GM12878 (cell line): ENCODE data around the gene EGR1. TPM values are rescaled to one million over a fixed set of nuclear protein-coding genes. Genes with fewer than 3 reads are reported as not detected.

Source experiments
- ATAC-seq: fragments of 200-7000 bp; cut with Tn5 transposase; 3 replicates; pipeline ENCODE4 v1.9.1; 2020; ENCODE audit warnings: mild to moderate bottlenecking, moderate library complexity
- BruUV-seq: library from RNA; stranded (reverse); fragments of 400-500 nt; replicated peaks from 2 replicates; lab custom pipeline; 2021; lab: Mats Ljungman, UMichigan
- CTCF ChIA-PET: fragments of 300-600 bp; sonication (Branson Sonifier 250); formaldehyde crosslinking; extraction: SDS; loops from one replicate; lab custom pipeline; 2021; ENCODE audit warnings: inconsistent platforms; lab: Yijun Ruan, JAX
- POLR2A ChIA-PET: fragments of 350-600 bp; formaldehyde crosslinking; extraction: SDS; loops from one replicate; lab custom pipeline; 2021; ENCODE audit warnings: inconsistent platforms; lab: Charles Lee
- RAD21 ChIA-PET: fragments of 300-600 bp; sonication (Branson Sonifier 250); formaldehyde crosslinking; loops from one replicate; lab custom pipeline; 2023; ENCODE audit warnings: antibody characterized with exemption; ENCODE audit not compliant: unreplicated experiment; lab: Charles Lee
- SMC1A ChIA-PET: fragments of 300-600 bp; sonication (Branson Sonifier 250); formaldehyde crosslinking; loops from one replicate; lab custom pipeline; 2023; ENCODE audit not compliant: unreplicated experiment, uncharacterized antibody; lab: Charles Lee
- DNase-seq: peaks from one replicate; pipeline ENCODE4 v3.0.0-alpha.2; 2011; ENCODE audit warnings: low read depth, low spot score
- FAIRE-seq: peaks from 3 replicates; lab custom pipeline; 2011; peaks lifted over from hg19 to GRCh38; lab: Jason Lieb, UNC
- H2AFZ ChIP-seq: 2 replicates; pipeline ENCODE4 v1.6.0; 2011; ENCODE audit warnings: low read depth, low read length, control low read depth; ENCODE audit not compliant: control insufficient read depth
- H3K27ac ChIP-seq: 2 replicates; pipeline ENCODE4 v1.5.1; 2011; ENCODE audit warnings: control low read depth; ENCODE audit not compliant: control insufficient read depth, insufficient read depth
- H3K27me3 ChIP-seq, 2 experiments: replicated peaks in 1 of 2; 2 replicates each; pipeline versions ENCODE4 v1.6.0 to v1.6.1; 2011; ENCODE audit warnings: low read length in 1 of 2; ENCODE audit not compliant: control insufficient read depth in 2 of 2, insufficient read depth in 2 of 2
- H3K36me3 ChIP-seq, 2 experiments: 2 replicates each; pipeline ENCODE4 v1.5.1; 2011; ENCODE audit warnings: low read length in 1 of 2; ENCODE audit not compliant: control insufficient read depth in 2 of 2, insufficient read depth in 2 of 2
- H3K4me1 ChIP-seq: 2 replicates; pipeline ENCODE4 v1.6.1; 2011; ENCODE audit warnings: mild to moderate bottlenecking, low read length, moderate library complexity, mixed read lengths; ENCODE audit not compliant: control insufficient read depth, insufficient read depth
- H3K4me2 ChIP-seq: 2 replicates; pipeline ENCODE4 v1.6.0; 2011; ENCODE audit warnings: control low read depth; ENCODE audit not compliant: control insufficient read depth, insufficient read depth
- H3K4me3 ChIP-seq: fragments of 200-600 bp; sonication (generic); 2 replicates; pipeline ENCODE4 v1.5.1; 2016
- H3K79me2 ChIP-seq: 2 replicates; pipeline ENCODE4 v1.6.0; 2011; ENCODE audit warnings: low read length; ENCODE audit not compliant: control insufficient read depth, insufficient read depth
- H3K9ac ChIP-seq: 2 replicates; pipeline ENCODE4 v1.8.0; 2011; ENCODE audit warnings: low read length, control low read depth, mixed read lengths; ENCODE audit not compliant: control insufficient read depth, insufficient read depth
- H3K9me3 ChIP-seq: replicated peaks from 3 replicates; pipeline ENCODE4 v1.5.1; 2011; ENCODE audit warnings: mild to moderate bottlenecking, low read length; ENCODE audit not compliant: control insufficient read depth, insufficient read depth
- H4K20me1 ChIP-seq: 2 replicates; pipeline ENCODE4 v1.6.0; 2011; ENCODE audit not compliant: control insufficient read depth, insufficient read depth
- CREB1 ChIP-seq: IDR thresholded peaks from 2 replicates; pipeline ENCODE4 v1.6.1; 2012; ENCODE audit warnings: low read depth, mild to moderate bottlenecking, inconsistent platforms
- DPF2 ChIP-seq: fragments of 450-650 bp; IDR thresholded peaks from 2 replicates; pipeline ENCODE4 v1.6.1; 2017; ENCODE audit warnings: mild to moderate bottlenecking
- ESRRA ChIP-seq: IDR thresholded peaks from 2 replicates; pipeline ENCODE4 v1.6.1; 2012; ENCODE audit warnings: mild to moderate bottlenecking, low read length, improper control_type of control experiment
- HDGF ChIP-seq: fragments of 450-650 bp; IDR thresholded peaks from 2 replicates; pipeline ENCODE4 v1.6.1; 2016; ENCODE audit warnings: antibody characterized with exemption
- NFXL1 ChIP-seq: fragments of 450-650 bp; IDR thresholded peaks from 2 replicates; pipeline ENCODE4 v1.6.1; 2017; ENCODE audit warnings: antibody characterized with exemption, mild to moderate bottlenecking, borderline replicate concordance
- PAX5 ChIP-seq: IDR thresholded peaks from 2 replicates; pipeline ENCODE4 v1.6.1; 2011; ENCODE audit warnings: low read depth, low read length, borderline replicate concordance
- SPI1 ChIP-seq: IDR thresholded peaks from 2 replicates; pipeline ENCODE4 v1.6.1; 2011; ENCODE audit warnings: low read depth, mild to moderate bottlenecking, low read length, moderate library complexity, borderline replicate concordance; ENCODE audit not compliant: insufficient read depth
- STAT1 ChIP-seq: fragments of 450-650 bp; conservative IDR thresholded peaks from 2 replicates; pipeline ENCODE4 v1.6.1; 2014; ENCODE audit warnings: antibody characterized with exemption, mild to moderate bottlenecking
- SUPT20H ChIP-seq: IDR thresholded peaks from 2 replicates; pipeline ENCODE4 v1.6.1; 2011; ENCODE audit warnings: low read depth, mild to moderate bottlenecking, low read length, moderate library complexity, borderline replicate concordance; ENCODE audit not compliant: control insufficient read depth
- TARDBP ChIP-seq: IDR thresholded peaks from 2 replicates; pipeline ENCODE4 v1.6.1; 2016; ENCODE audit warnings: borderline replicate concordance
- TBL1XR1 ChIP-seq: IDR thresholded peaks from 2 replicates; pipeline ENCODE4 v1.6.1; 2012; ENCODE audit warnings: low read depth, low read length, improper control_type of control experiment
- TCF3 ChIP-seq: IDR thresholded peaks from 2 replicates; pipeline ENCODE4 v1.6.1; 2012; ENCODE audit warnings: low read depth, mild to moderate bottlenecking, low read length, borderline replicate concordance; ENCODE audit not compliant: insufficient read depth
- USF2 ChIP-seq: IDR thresholded peaks from 2 replicates; pipeline ENCODE4 v1.6.1; 2011; ENCODE audit warnings: low read depth, low read length, improper control_type of control experiment, borderline replicate concordance
- YY1 ChIP-seq: IDR thresholded peaks from 2 replicates; pipeline ENCODE4 v1.6.1; 2011; ENCODE audit warnings: low read depth, mild to moderate bottlenecking, low read length
- ZNF207 ChIP-seq: fragments of 450-650 bp; IDR thresholded peaks from 2 replicates; pipeline ENCODE4 v1.6.1; 2014; ENCODE audit warnings: antibody characterized with exemption, mild to moderate bottlenecking, borderline replicate concordance
- ZNF622 ChIP-seq: fragments of 450-650 bp; IDR thresholded peaks from 2 replicates; pipeline ENCODE4 v1.6.1; 2017; ENCODE audit warnings: mild to moderate bottlenecking, inconsistent platforms
- WGBS: methylation state at CpG from one replicate; pipeline ENCODE4 v1.1.6; 2016; ENCODE audit warnings: low lambda C conversion rate; ENCODE audit not compliant: insufficient replicate concordance, insufficient coverage; ENCODE audit errors: missing lambda C conversion rate; 5-methylcytosine and 5-hydroxymethylcytosine counted together
- in situ Hi-C: fragments of 300-500 bp; cut with MboI; formaldehyde crosslinking; loops from 9 replicates; pipeline ENCODE4 v1.14.3; 2018; ENCODE audit warnings: mixed read lengths
- intact Hi-C: fragments of 100-400 bp; cut with micrococcal nuclease; formaldehyde crosslinking; loops from one replicate; pipeline ENCODE4 v1.14.2; 2022; ENCODE audit not compliant: unreplicated experiment
- polyA plus RNA-seq, 11 experiments: library from polyadenylated mRNA; depleted of rRNA in 4 of 11; unstranded in 6 of 11; stranded (reverse) in 5 of 11; fragments of >200 nt; fragmentation: Nextera tagmentation in 4 of 11; fragmentation: Illumina TruSeq in 1 of 11; extraction: Ambion mirVana in 4 of 11; extraction: Trizol in 1 of 11; gene quantifications; 1 replicate in 1 of 11; 2 replicates in 10 of 11; pipeline versions ENCODE4 v1.2.1 to v1.2.3, GENCODE V29; 2011 to 2016; ENCODE audit warnings: inconsistent platforms in 2 of 11, missing spikeins in 2 of 11, low read depth in 1 of 11
- total RNA-seq, 4 experiments: library from RNA; depleted of rRNA in 3 of 4; stranded (reverse); fragments of >200 nt in 3 of 4; fragmentation: Illumina TruSeq in 1 of 4; extraction: Trizol in 1 of 4; gene quantifications; 2 replicates each; pipeline versions ENCODE4 v1.2.1 to v1.2.3, GENCODE V29; 2013 to 2021
- TF ChIP-seq, protein P1 (sequence below): fragments of 450-650 bp; IDR thresholded peaks from 2 replicates; pipeline ENCODE4 v1.6.1; 2017; ENCODE audit warnings: antibody characterized with exemption, mild to moderate bottlenecking, moderate library complexity
- TF ChIP-seq, protein P2 (sequence below), 3 experiments: IDR thresholded peaks in 2 of 3; conservative IDR thresholded peaks in 1 of 3; 2 replicates each; pipeline ENCODE4 v1.5.1; 2011; ENCODE audit warnings: low read depth in 3 of 3, low read length in 3 of 3, mild to moderate bottlenecking in 3 of 3, control low read depth in 2 of 3, moderate library complexity in 2 of 3, inconsistent platforms in 1 of 3, mixed read lengths in 1 of 3; ENCODE audit not compliant: control insufficient read depth in 2 of 3, insufficient read depth in 1 of 3; ENCODE audit errors: extremely low read depth in 1 of 3
- TF ChIP-seq, protein P3 (sequence below): IDR thresholded peaks from 2 replicates; pipeline ENCODE4 v1.6.1; 2012; ENCODE audit warnings: low read length, inconsistent platforms

Gene EGR1
- total and polyA plus RNA-seq, 10 of the 15 experiments (the other 5 are each of a cell fraction or from before 2014, with no cell fraction given), result 0.89 to 7.3 (median 2.5) TPM

DNA sequence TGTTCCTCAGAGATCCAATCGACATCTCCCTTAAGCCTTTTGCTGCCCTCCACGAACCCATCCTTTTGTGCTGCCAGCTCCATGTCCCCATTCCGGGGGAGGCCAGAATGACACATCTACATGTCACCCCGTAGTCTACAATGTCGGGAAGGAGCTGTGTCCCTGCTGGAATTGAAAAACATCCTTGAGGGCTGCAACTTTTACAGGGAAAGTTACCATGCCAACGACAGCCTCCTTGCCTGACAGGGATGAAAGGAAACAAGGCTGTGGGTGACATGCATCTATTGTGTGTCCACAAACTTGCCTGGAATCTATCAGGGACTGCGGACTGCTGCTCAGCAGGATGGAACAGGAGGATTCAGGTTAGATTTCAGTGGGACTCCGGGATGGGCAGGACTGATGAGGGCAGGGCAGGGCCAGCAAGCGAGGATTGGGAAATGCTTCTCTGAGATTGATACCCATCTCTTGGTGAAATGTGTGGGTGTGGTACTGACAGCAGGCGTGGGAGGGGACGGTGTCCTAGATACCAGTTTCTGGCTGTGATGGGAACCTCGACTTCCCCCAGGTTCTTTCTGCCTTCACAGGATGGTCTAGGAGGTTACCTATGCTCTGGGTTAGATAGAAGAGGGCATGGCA, 25.5 kb downstream of the EGR1 start:
- no peak for FAIRE-seq
- SMC1A ChIA-PET, result no interaction called here

More for the DNA sequence above, 25.5 kb downstream of the EGR1 start:
- Histone ChIP-seq H3K4me2 (no peak overlapping the region), H3K9ac (no peak overlapping the region), H3K27ac (no peak overlapping the region), H3K79me2 (no peaks in the 10 kb centered on the region), H4K20me1 (no peaks in the 10 kb centered on the region), H3K36me3 (no peaks in the 10 kb centered on the region), H3K4me1 (peaks cover 7% of the 10 kb centered on the region; the same call in 1 of the 2 replicates), H2AFZ (no peak overlapping the region), H3K9me3 (no peaks in the 10 kb centered on the region), H3K4me3 (no peak overlapping the region), H3K27me3 (peaks cover 3 to 9% of the 10 kb centered on the region in 2 experiments; a peak in 3 of 4 replicates)
- CTCF ChIA-PET, result no interaction called here
- BruUV-seq, result no TSS peak
- 55% methylated on average over 12 of the region's 12 CpGs for WGBS
- POLR2A ChIA-PET, result no interaction called here
- DNase-seq (no peak), ATAC-seq (no peak)
- RAD21 ChIA-PET, result no interaction called here
- in situ Hi-C loops, result no loop called here
- intact Hi-C loops, result no loop called here
- TF ChIP-seq ZNF207, result no peak
- TF ChIP-seq HDGF, result no peak
- TF ChIP-seq CREB1, result no peak
- TF ChIP-seq, protein P1, sequence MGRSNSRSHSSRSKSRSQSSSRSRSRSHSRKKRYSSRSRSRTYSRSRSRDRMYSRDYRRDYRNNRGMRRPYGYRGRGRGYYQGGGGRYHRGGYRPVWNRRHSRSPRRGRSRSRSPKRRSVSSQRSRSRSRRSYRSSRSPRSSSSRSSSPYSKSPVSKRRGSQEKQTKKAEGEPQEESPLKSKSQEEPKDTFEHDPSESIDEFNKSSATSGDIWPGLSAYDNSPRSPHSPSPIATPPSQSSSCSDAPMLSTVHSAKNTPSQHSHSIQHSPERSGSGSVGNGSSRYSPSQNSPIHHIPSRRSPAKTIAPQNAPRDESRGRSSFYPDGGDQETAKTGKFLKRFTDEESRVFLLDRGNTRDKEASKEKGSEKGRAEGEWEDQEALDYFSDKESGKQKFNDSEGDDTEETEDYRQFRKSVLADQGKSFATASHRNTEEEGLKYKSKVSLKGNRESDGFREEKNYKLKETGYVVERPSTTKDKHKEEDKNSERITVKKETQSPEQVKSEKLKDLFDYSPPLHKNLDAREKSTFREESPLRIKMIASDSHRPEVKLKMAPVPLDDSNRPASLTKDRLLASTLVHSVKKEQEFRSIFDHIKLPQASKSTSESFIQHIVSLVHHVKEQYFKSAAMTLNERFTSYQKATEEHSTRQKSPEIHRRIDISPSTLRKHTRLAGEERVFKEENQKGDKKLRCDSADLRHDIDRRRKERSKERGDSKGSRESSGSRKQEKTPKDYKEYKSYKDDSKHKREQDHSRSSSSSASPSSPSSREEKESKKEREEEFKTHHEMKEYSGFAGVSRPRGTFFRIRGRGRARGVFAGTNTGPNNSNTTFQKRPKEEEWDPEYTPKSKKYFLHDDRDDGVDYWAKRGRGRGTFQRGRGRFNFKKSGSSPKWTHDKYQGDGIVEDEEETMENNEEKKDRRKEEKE, result no peak
- no peak for TF ChIP-seq SUPT20H
- no peak for TF ChIP-seq TCF3
- TF ChIP-seq NFXL1, result no peak
- TF ChIP-seq PAX5, result no peak
- no peak for TF ChIP-seq STAT1
- no peak for TF ChIP-seq TBL1XR1
- TF ChIP-seq, protein P2, sequence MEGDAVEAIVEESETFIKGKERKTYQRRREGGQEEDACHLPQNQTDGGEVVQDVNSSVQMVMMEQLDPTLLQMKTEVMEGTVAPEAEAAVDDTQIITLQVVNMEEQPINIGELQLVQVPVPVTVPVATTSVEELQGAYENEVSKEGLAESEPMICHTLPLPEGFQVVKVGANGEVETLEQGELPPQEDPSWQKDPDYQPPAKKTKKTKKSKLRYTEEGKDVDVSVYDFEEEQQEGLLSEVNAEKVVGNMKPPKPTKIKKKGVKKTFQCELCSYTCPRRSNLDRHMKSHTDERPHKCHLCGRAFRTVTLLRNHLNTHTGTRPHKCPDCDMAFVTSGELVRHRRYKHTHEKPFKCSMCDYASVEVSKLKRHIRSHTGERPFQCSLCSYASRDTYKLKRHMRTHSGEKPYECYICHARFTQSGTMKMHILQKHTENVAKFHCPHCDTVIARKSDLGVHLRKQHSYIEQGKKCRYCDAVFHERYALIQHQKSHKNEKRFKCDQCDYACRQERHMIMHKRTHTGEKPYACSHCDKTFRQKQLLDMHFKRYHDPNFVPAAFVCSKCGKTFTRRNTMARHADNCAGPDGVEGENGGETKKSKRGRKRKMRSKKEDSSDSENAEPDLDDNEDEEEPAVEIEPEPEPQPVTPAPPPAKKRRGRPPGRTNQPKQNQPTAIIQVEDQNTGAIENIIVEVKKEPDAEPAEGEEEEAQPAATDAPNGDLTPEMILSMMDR (IDR thresholded peaks at IDR 0.05 in 2 of 3, conservative IDR thresholded peaks at IDR 0.05 in 1 of 3; ENCODE audit: control insufficient read depth in 2 of 3, extremely low read depth in 1 of 3, insufficient read depth in 1 of 3, low read depth in 3 of 3, low read length in 3 of 3), result no peak
- no peak for TF ChIP-seq ESRRA
- TF ChIP-seq, protein P3, sequence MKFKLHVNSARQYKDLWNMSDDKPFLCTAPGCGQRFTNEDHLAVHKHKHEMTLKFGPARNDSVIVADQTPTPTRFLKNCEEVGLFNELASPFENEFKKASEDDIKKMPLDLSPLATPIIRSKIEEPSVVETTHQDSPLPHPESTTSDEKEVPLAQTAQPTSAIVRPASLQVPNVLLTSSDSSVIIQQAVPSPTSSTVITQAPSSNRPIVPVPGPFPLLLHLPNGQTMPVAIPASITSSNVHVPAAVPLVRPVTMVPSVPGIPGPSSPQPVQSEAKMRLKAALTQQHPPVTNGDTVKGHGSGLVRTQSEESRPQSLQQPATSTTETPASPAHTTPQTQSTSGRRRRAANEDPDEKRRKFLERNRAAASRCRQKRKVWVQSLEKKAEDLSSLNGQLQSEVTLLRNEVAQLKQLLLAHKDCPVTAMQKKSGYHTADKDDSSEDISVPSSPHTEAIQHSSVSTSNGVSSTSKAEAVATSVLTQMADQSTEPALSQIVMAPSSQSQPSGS, result no peak
- TF ChIP-seq DPF2, result no peak
- TF ChIP-seq USF2, result no peak
- TF ChIP-seq TARDBP, result no peak
- no peak for TF ChIP-seq ZNF622
- no peak for TF ChIP-seq SPI1
- no peak for TF ChIP-seq YY1
